Stimulated activated CD4-positive, alpha-beta T cell treated with anti-CD3 and anti-CD28 coated beads, Interleukin-4, amount 100 ng/mL, for 4 hours (primary cell): Measurements from ENCODE around the gene PIP5KL1.

Experiments
- DNase-seq, 2 experiments: peaks; one replicate each; pipeline ENCODE4 v3.0.0-alpha.2; 2020

Gene PIP5KL1

DNA sequence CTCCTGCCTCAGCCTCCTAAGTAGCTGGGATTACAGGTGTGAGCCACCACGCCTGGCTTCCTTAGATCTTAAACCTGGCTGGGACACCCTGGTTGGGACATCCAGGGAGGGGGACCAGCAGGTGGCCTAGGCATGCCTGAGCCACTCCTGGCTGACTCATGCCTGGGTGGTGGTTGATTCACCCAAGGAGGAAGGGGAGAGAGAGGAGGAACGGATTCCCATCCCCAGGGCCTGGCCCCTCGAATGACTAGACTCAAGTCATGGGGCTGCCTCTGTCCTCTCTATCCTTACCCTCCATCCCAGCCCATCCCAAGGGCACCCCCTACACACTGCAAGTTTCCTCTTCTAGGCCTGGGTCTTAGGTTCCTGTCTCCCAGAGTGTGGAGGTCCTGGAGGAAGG lies 37.5 kb upstream of the PIP5KL1 start:
- DNase-seq: peak in 1 of 2 experiments; percentile 64

DNA sequence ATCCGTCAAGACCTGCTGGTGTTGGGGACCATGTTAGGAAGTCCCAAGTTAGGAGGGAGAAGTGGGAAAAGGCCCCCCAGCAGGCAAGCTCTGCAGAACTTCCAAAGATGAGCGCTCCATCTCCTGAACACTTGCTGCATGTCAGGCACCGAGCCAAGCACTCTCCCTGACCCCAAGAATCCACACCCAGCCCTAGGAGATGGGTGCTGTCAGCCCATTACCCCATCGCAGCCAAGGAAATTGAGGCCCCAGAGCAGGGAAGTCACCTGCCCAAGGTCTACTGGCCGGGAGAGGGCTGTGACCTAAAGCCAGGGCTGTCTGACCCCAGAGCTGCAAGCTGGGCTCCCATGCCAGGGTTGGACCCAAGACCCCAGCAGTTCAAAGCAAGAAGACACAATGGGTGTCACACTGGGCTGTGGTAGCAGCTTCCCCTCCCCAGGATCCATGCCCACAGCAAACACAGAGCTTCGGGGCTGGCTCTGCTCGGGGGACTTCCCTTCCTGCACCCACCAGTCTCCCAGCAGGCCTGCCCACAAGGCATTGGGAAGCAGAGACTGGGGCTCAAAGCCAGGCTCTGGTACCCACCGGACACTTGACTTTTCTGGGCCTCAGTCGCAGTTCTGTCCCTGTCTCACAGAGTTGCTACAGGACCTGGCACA lies 36.7 kb upstream of the PIP5KL1 start:
- DNase-seq: no peak

DNA sequence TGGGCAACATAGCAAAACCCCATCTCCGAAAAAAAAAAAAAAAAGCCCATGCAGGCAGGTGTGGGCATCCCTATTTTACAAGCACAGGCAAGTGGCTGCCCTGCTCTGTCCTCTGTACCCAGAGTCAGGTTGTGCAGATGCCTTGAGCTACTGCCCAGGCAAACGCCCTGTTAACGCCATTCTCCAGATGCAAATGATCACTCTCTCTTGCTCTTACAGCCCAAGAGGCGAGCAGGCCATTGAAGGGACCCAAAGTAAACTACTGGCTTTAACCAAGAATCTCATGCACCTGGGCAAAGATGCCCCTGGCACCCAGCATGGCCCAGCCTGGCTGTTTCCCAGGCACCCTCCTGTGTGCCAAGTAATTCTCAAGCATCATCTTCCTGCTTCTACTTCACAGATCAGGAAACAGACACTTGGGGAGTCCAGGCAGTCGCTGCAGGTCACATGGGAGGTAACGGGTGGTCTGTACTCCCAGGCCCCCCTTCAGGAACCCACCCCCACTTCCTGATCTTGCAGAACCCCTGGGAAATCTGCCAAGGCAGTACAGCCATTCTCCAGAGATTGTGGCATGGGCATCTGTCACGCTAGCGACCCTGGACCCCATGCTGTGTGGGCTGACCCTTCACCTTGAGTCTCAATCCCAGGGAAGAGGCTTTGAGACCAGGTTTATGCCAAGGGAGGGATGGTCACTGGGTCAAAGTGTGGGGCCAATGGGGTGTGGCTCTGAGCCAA lies 36.0 kb upstream of the PIP5KL1 start:
- no peak for DNase-seq

DNA sequence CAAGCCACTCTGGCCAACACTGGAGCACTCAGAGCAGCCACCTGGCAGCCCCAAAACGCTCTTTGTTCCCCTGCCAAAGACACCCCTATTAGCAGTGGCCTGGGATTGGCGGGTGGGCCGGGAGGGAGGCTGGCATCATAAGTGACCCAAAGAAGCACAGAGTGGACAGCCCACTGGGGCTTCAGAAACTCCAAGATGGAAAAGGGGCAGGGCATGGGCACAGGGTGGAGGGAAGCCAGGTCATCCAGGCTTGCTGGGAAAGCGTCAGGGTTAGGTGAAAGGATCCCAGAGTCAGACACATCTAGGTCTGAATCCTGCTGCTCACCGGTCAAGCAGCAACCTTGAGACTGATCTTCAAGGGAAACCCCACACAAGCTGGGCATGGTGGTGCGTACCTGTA lies 35.4 kb upstream of the PIP5KL1 start:
- no peak for DNase-seq

DNA sequence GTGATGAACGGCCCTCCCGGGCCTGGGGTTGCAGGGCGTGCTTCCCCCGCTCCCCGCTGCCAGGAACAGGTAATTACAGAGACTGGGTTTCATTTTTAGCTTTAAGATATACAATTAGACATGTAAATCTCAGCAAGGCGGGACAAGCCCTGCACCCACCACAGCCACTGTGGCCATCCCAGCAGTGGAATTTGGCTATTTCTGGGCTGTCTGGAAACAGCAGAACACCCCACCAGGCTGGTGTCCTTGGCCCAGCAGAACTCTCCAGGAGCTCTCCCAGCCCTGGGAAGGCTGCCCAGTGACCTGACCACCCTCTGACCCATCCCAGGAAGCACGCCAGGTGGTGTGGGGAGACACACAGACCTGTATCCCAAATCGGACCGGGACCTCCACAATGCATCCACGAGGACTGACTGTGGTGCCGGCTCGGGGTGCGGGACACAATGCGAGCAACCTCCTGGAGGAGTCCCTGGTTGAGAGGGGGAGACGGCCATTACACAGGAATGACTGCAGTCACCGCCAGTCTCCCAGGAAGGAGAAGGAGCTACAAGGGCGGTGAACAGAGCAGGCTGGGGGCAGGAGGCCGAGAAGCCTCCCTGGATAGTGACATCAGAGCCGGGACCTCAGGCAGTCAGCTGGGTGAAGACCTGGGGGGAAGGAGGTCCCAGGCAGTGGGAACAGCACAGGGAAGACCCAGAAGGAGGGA lies 32.9 kb upstream of the PIP5KL1 start:
- DNase-seq: no peak

DNA sequence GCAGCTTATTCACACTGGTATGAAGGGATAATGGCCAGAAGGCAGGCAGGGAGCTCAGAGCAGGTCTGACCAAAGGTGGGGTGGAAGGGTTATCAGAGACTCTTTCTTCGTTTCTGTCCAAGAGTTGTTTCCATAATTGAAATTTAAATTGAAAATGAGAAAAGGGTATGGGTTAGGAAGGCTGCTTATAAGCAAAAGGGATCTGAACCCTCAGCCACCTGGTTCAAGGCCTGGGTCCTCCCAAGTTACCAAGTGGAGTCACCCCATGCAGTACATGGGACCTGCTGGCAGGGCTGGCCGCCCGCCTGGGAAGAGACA lies 32.4 kb upstream of the PIP5KL1 start:
- no peak for DNase-seq

DNA sequence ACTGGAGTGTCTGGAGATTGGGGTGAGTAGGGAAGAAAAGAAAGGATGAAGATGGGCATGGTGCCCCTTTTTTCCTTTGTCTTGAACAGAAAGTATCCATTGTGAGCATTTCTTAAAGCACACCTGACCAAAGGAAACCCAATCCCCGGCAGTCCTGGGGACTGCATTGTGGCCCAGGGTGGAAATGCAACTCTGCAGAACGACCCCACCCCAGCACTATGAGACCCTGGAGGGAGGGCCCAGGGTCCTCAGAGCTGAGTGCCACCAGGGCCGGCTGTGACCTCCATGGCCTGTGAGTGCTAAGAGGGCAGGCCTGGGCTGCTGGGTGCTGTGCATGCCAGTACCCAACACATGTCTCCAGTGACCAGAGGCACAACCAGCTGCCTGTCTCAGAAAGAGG lies 31.7 kb upstream of the PIP5KL1 start:
- DNase-seq: no peak

DNA sequence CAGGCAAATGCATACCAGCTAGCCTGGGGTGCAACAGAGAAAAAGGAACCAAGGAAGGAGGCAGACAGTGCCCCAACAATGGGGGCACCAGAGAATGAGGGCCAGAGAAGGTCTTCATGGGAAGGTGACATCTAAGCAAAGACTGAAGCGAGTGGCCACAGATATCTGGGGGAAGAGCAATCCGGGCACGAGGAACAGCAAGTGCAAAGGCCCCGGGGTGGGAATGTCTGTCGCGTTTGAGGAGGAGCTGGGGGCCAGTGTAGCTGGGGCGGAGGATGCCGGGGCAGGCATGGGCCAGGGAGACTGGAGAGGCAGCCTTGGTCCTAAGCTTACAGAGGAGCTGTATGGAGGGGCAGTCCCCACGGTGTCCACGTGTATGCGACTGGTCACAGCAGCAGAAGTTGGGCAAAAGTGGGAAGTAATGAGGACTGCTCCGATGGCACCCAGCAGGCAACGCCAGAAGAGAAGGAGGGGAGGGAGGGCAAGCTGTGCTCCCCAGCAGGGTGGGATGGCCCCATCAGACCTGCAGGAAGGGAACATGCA lies 31.1 kb upstream of the PIP5KL1 start:
- no peak for DNase-seq

DNA sequence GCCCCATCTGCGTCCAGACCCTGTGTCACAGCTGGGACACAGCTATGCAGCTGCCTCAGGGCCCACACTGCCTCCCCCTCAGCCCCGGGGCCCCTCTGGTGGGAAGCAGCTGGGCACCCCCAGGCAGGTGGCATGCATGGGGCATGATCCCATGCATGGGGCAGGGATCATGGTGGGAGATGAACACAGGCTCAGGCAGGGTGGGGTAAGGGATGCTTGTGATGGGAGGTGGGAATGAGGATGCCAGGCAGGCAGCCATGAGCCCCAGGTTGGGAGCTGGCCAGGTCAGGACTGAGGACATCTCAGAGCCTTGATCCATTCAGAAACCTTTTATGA lies 30.5 kb upstream of the PIP5KL1 start:
- no peak for DNase-seq

DNA sequence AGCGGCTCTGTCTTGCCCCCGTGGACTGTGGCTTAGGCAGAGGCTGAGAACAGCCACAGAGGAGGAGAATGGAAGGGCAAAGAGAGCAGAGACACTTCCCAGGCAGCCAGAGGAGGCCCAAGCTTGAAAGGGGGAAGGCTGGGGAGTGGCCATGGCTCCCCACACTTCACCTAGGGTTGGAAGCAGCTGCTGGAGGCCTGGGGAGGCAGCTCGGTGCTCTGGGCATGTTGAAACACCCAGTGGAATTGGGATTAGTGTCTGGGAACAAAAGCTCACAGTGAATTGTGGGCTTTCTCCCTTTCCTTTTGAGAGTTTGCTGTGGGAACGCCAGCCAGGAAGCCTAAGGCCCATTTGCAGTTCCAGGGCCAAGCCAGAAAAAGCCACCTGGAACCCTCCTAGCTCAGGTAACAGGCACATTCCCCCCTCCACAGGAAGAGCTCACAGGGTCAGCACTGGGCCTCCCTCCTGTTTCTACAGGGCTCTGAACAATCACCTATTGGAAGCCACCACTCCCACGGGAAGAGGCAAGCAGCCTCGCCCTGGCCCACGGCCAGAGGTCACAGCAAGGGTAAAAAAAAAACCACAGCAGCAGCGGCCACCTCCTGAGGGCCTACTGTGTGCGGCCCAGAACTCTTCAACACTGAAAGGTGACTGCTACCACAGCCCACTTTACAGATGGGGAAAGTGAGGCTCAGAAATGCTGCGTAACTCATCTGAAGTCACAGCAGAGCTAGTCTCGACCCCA lies 30.0 kb upstream of the PIP5KL1 start:
- no peak for DNase-seq

DNA sequence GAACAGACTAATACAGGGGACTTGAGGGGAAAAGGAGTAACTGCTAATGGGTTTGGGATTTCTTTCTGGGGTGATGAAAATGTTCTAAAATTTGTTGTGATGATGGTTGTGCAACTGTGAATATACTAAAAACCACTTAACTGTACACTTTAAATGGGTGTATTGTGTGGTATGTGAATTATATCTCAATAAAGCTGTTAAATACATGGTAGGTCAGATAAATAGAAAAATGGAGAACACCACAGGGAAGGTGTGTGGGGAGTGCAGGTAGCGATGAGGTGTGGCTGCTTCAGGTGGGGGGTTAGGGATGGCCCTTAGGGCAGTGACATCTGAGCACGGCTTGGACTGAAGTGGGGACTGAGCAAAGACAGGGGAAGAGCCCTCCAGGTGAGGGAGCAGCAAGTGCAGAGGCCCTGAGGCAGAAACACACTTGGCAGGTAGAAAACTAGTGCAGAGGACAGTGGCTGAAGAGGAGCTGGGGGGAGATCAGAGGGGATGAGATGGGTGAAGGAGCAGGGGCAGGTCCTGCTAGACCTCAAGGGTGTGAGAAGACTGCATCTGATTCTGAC lies 29.3 kb upstream of the PIP5KL1 start:
- DNase-seq: no peak

DNA sequence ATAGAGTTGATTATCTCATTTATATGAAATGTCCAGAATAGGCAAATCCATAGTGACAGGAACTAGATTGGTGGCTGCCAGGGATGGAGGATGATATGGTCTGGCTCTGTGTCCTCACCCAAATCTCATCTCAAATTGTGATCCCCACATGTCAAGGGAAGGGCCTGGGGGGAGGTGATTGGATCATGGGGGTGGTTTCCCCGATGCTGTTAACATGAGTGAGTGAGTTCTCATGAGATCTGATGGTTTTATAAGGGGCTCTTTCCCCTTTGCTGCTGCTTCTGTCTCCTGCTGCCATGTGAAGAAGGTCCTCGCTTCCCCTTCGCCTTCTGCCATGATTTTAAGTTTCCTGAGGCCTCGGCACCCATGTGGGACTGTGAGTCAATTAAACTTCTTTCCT lies 28.8 kb upstream of the PIP5KL1 start:
- DNase-seq: no peak

DNA sequence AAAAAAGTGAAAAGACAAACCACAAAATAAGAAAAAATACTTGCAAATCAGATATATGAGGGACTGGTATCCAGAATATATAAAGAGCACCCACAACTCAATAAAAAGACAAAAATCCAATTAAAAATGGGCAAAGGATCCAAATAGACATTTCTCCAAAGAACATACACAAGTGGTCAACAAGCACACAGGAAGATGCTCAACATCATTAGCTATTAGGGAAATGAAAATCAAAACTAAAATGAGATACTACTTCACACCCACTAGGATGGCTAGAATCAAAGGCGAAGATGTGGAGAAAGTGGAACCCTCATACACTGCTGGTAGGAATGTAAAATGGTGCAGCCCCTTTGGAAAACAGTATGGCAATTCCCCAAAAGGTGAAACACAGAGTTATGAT lies 28.2 kb upstream of the PIP5KL1 start:
- DNase-seq: no peak

DNA sequence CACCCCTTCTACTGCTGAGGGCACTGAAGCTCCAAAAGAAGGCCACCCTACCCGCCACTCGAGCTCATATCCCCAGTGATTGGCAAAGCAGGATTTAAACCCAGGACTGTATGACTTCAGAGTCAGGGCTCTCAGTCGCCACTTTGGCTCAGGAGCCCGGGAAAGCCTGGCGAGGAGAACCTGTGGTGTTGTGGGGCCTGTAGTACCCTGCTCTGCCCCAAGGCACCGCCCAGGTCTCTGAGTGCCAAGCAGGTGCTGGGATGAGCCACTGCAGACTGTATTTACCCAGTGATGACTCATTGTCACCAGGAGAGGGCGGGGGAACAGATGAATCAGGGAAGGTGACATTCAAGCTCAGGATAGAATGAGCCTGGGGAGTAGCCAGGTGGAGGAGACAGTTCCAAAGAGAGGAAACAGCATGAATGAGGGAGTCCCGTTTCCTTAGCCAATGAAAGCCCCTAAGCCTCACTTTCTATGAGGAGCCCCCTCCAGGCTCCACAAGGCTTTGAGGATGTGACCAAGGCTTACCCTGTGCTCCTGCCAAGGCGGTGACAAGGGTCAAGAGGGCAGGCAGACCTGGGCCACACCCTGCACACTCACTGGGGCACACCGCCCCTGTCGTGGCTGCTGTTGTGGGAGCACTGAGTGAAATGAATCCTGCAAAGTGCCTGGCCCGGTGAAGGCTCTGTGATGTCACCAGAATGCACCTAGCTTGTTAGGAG lies 24.9 kb upstream of the PIP5KL1 start:
- DNase-seq: peak; percentile 73 to 93

DNA sequence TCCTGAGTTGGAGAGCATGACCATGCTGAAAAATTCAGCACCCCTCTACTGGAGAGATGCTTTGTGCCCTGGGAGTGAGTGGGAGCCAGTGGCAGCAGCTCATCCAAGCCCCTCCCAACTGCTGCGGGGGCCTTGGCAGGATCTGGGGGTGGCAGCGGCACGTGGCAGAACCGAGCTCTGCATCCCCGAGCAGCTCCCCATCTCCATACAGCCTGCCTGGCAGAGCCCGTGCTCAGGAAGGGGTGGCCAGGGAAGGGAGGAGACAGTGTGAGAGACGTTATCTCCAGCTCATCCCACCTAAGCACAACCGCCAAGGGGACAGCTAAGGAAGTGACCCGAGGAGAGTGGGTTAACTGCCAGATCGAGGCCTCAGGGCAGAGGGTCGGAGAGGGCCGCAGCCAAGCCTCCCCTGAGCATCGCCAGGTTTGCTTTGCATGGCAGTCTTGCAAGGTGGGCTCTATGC lies 24.3 kb upstream of the PIP5KL1 start:
- no peak for DNase-seq

DNA sequence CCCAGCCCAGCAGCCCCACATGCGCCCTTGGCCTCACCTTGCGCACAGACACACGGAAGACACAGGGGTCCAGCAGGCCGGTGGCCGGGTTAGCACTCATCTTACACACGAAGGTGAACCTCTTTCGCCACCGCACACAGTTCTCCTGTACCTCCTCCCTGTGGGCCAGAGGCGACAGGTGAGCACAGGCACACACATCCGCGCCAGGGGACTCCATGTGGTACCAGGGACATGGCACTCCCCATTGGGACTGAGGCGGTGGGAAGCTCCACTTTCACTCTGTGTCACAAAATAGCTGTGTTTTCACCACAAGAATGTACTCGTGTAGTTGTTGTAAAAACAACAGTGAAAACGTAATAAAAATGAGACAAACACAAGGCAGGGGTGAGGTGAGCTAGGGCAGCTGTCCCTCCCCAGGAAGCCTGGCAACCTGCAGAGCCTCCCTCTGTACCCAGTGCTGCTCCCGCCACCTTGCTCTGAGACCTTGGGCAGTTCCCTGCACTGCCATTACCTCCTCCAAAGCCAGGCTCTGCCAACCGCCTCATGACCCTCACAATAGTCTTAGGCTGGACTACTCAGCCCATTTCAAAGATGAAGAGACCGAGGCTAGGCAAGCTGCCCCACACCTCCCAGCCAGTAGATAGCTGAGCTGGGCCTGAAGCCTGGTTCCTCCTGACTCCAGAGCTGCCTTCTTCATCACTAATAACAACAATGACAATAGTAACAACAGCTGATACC lies 23.4 kb upstream of the PIP5KL1 start:
- no peak for DNase-seq

DNA sequence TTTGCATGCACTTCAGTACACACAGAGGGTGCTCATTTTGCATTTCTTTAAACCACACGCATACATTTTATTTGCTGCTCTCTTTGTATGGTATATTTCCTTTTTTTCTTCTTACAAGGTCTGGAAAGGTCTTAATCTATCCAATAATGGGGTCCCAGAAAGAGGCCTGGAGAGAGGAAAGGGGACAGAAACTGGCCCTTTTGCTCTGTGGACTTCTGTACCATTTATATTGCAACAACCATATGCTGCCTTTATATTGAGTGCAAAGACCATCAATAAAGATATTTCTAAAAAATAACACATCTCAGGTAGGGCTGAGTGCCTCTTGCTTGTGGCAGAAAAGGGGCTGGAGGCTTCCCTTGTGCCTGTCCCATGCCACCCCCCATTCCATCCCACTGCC lies 22.6 kb upstream of the PIP5KL1 start:
- DNase-seq: no peak

DNA sequence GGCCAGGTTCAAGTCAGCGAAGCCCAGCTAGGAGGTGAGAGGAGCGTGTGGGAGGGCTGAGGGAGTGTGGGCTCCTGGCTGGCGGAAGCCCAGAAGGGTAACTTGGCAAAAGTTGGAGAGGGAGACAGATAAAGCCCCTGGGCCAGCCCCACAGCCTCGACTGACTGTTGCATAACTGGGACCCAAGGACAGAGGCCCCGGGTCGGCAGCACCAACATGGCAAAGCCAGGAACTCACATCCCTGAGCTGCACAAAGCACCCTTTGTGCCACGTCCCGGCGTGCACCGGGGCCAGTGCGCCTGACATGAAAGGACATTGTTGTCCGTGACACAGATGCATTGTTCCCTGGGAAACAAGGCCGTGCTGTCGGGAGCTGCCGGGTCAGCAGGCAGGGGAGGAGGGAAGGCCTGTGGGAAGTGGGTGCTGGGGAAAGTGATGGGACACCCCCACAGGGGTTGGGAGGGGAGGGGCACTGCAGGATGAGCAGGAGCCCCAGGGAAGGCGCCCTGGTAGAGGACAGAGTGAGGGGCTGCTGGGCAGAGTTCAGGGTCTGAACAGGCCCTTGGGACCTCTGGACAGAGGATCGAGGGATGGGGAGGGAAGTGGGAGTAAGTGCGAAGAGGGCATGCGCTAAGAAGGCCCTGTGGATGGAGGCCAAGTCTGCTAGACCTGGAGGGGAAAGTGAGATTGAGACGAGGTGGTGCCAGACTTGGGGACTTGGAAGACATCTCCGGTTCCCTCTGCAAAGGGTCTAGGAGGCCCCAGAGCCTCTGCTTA lies 20.1 kb upstream of the PIP5KL1 start:
- DNase-seq: no peak

DNA sequence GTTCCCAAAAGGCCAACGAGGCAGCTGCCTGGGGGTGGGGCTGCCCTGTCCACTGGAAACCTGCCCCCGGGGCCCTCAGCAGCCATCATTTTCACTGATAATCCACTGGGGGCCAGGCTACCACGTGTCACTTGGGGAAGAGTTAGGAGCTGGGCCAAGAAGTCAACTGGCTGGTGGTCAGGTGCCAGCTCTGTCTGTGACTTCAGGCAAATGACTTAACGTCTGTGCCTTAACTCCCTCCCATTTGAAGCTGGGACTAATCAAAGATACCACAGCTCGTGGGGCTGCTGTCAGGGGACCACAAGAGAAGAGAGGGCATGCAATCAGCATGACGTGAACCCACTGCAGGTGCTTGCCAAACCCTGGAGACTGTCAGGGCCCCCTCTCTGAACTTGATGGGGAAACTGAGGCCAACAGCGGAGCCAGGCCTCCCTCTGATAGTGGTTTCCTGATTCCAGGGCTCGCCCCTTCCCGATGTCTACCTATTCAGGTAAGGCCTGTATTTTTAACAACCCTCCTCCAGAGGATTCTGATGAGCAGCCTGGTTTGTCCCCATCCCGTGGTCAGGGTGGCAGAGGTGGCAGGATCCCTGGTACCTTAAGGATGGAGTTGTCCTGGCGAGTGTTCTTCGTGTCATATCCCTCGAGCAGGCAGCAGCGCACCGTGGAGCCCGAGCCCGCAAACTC lies 19.4 kb upstream of the PIP5KL1 start:
- DNase-seq: no peak
